Type B pancreatic cell (in vitro differentiated cells): ENCODE data around the gene NDUFS3. TPM values are rescaled to one million over a fixed set of nuclear protein-coding genes. Genes with fewer than 3 reads are reported as not detected.

Experiments used
- DNase-seq: peaks from one replicate; pipeline ENCODE4 v3.0.0; 2021; ENCODE audit warnings: mixed read lengths; ENCODE audit not compliant: unreplicated experiment; ENCODE audit errors: extremely low spot score
- H3K27ac Mint-ChIP-seq: 2 replicates; pipeline ENCODE4 v1.8.0; 2021; ENCODE audit warnings: mild to moderate bottlenecking, mixed read lengths
- H3K27me3 Mint-ChIP-seq: 2 replicates; pipeline ENCODE4 v1.8.0; 2021; ENCODE audit warnings: mixed read lengths
- H3K36me3 Mint-ChIP-seq: 2 replicates; pipeline ENCODE4 v1.8.0; 2021; ENCODE audit warnings: mixed read lengths
- H3K4me1 Mint-ChIP-seq: one replicate; pipeline ENCODE4 v1.8.0; 2021; ENCODE audit warnings: mixed read lengths; ENCODE audit not compliant: unreplicated experiment
- H3K4me3 Mint-ChIP-seq: 2 replicates; pipeline ENCODE4 v1.8.0; 2021; ENCODE audit warnings: mild to moderate bottlenecking, mixed read lengths
- H3K9me3 Mint-ChIP-seq: 2 replicates; pipeline ENCODE4 v1.8.0; 2021; ENCODE audit warnings: mixed read lengths
- total RNA-seq: library from RNA; stranded (reverse); gene quantifications from 2 replicates; pipeline ENCODE4 v1.2.1, GENCODE V29; 2021; ENCODE audit warnings: low replicate concordance
- TF ChIP-seq, protein P1 (sequence below): fragments of 200-600 bp; sonication (generic); conservative IDR thresholded peaks from 2 replicates; pipeline ENCODE4 v1.5.0; 2021; ENCODE audit warnings: antibody characterized with exemption, mild to moderate bottlenecking

Gene NDUFS3
- total RNA-seq, 1 donor from 2014 or later, result 161 TPM

GRCh38 chr11:47615249-47615648, 36.4 kb downstream of the NDUFS3 start:
- H3K9me3 Mint-ChIP-seq, result no peaks in the 10 kb centered on the region
- no peaks in the 10 kb centered on the region for H3K27me3 Mint-ChIP-seq
- TF ChIP-seq, protein P1, sequence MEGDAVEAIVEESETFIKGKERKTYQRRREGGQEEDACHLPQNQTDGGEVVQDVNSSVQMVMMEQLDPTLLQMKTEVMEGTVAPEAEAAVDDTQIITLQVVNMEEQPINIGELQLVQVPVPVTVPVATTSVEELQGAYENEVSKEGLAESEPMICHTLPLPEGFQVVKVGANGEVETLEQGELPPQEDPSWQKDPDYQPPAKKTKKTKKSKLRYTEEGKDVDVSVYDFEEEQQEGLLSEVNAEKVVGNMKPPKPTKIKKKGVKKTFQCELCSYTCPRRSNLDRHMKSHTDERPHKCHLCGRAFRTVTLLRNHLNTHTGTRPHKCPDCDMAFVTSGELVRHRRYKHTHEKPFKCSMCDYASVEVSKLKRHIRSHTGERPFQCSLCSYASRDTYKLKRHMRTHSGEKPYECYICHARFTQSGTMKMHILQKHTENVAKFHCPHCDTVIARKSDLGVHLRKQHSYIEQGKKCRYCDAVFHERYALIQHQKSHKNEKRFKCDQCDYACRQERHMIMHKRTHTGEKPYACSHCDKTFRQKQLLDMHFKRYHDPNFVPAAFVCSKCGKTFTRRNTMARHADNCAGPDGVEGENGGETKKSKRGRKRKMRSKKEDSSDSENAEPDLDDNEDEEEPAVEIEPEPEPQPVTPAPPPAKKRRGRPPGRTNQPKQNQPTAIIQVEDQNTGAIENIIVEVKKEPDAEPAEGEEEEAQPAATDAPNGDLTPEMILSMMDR, result no peak
- peaks cover 4% of the 10 kb centered on the region for H3K36me3 Mint-ChIP-seq
- H3K4me1 Mint-ChIP-seq, result peaks cover 7% of the 10 kb centered on the region
- DNase-seq, result no peak
- H3K4me3 Mint-ChIP-seq, result no peak overlapping the region
- H3K27ac Mint-ChIP-seq, result no peak overlapping the region

- Mint-ChIP-seq H3K27me3 (no peaks in the 10 kb centered on the region), H3K4me3 (no peak overlapping the region), H3K9me3 (no peaks in the 10 kb centered on the region), H3K36me3 (peaks cover 4% of the 10 kb centered on the region), H3K4me1 (no peaks in the 10 kb centered on the region), H3K27ac (no peak overlapping the region)
- no peak for DNase-seq
- TF ChIP-seq, protein P1, result peak; percentile 78
Observed at GRCh38 chr11:47616726-47617416, 38.0 kb downstream of the NDUFS3 start.

GRCh38 chr11:47617417-47617809, 38.5 kb downstream of the NDUFS3 start:
- no peaks in the 10 kb centered on the region for H3K4me1 Mint-ChIP-seq
- H3K27ac Mint-ChIP-seq, result no peak overlapping the region
- TF ChIP-seq, protein P1, result no peak
- DNase-seq, result no peak
- H3K4me3 Mint-ChIP-seq, result no peak overlapping the region
- no peaks in the 10 kb centered on the region for H3K27me3 Mint-ChIP-seq
- H3K36me3 Mint-ChIP-seq, result peaks cover 4% of the 10 kb centered on the region
- H3K9me3 Mint-ChIP-seq, result no peaks in the 10 kb centered on the region

- Mint-ChIP-seq H3K27ac (no peak overlapping the region), H3K36me3 (peaks cover 10% of the 10 kb centered on the region), H3K9me3 (no peaks in the 10 kb centered on the region), H3K4me3 (no peak overlapping the region), H3K27me3 (no peaks in the 10 kb centered on the region), H3K4me1 (no peaks in the 10 kb centered on the region)
- TF ChIP-seq, protein P1, result no peak
- DNase-seq, result no peak
Observed at GRCh38 chr11:47620836-47621378, 42.0 kb downstream of the NDUFS3 start.

DNA sequence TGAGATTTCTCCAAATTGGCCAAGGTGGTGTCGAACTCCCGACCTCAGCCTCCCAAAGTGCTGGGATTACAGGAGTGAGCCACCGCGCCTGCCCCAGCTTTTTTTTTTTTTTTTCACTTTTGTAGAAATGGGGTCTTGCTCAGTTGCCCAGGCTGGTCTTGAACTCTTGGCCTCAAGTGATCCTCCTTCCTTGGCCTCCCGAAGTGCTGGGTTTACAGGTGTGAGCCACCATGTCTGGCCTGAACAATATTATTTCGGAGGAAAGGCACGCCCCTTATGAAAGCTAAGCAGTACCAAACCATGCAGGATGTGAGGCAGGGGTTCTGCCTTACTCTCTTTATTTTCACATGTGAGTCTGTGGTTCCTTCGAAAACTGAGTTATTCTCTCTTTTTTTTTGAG, 47.4 kb downstream of the NDUFS3 start:
- no peak overlapping the region for H3K4me3 Mint-ChIP-seq
- H3K27me3 Mint-ChIP-seq, result no peaks in the 10 kb centered on the region
- H3K4me1 Mint-ChIP-seq, result no peaks in the 10 kb centered on the region
- no peak overlapping the region for H3K27ac Mint-ChIP-seq
- DNase-seq, result no peak
- TF ChIP-seq, protein P1, result no peak
- H3K9me3 Mint-ChIP-seq, result no peaks in the 10 kb centered on the region
- H3K36me3 Mint-ChIP-seq, result peaks cover 18% of the 10 kb centered on the region
